ENCODE data around the gene CPVL. TPM values are rescaled to one million over a fixed set of nuclear protein-coding genes. Genes with fewer than 3 reads are reported as not detected.

Gene CPVL
- polyA plus RNA-seq, 2 of the 4 experiments (the other 2 are of a cell fraction): 0.05 TPM; not detected in 1

- CTCF ChIA-PET: no interaction called here
- Histone ChIP-seq H3K4me3 (no peak overlapping the region), H3K4me2 (no peak overlapping the region), H3K27ac (no peak overlapping the region), H3K4me1 (no peaks in the 10 kb centered on the region), H3K9me3 (no peaks in the 10 kb centered on the region)
- no peak for ATAC-seq
- TF ChIP-seq HDAC2 (IDR thresholded peaks at IDR 0.05) (no peak), MYC (IDR thresholded peaks at IDR 0.05; ENCODE audit: borderline replicate concordance, low read length) (no peak), KDM5A (IDR thresholded peaks at IDR 0.05) (no peak), HES2 (IDR thresholded peaks at IDR 0.05) (no peak), SREBF2 (IDR thresholded peaks at IDR 0.05) (no peak), ATOH8 (CRISPR knock-in tag; IDR thresholded peaks at IDR 0.05; ENCODE audit: low read depth) (no peak), FOSB (CRISPR knock-in tag; IDR thresholded peaks at IDR 0.05) (no peak), ZFP36 (IDR thresholded peaks at IDR 0.05; ENCODE audit: borderline replicate concordance, partially characterized antibody) (no peak), NFE2L2 (conservative IDR thresholded peaks at IDR 0.05; ENCODE audit: low read length) (no peak), HOXB5 (CRISPR knock-in tag; IDR thresholded peaks at IDR 0.05) (no peak), GATA3 (IDR thresholded peaks at IDR 0.05; ENCODE audit: borderline replicate concordance) (no peak)
- 89% methylated on average over 1 of the region's 6 CpGs for WGBS (ENCODE audit: missing lambda C conversion rate)
- DNase-seq (ENCODE audit: low read depth in 1 of 2, low spot score in 1 of 2): no peak
- POLR2A ChIA-PET: no interaction called here
- FAIRE-seq: no peak
Observed at GRCh38 chr7:29022291-29022988, 123.9 kb downstream of the CPVL start.

- no peak for FAIRE-seq
- TF ChIP-seq RARB (CRISPR knock-in tag; IDR thresholded peaks at IDR 0.05) (no peak), JUNB (IDR thresholded peaks at IDR 0.05) (no peak), GATA3 (IDR thresholded peaks at IDR 0.05; ENCODE audit: borderline replicate concordance) (no peak), HEYL (CRISPR knock-in tag; IDR thresholded peaks at IDR 0.05) (no peak), USF2 (IDR thresholded peaks at IDR 0.05) (no peak), BCL3 (IDR thresholded peaks at IDR 0.05) (no peak), JUN (IDR thresholded peaks at IDR 0.05) (no peak), CBX8 (IDR thresholded peaks at IDR 0.05) (no peak), MAX (IDR thresholded peaks at IDR 0.05) (no peak), ZFP36 (IDR thresholded peaks at IDR 0.05; ENCODE audit: borderline replicate concordance, partially characterized antibody) (no peak)
- H3K9me3 ChIP-seq: no peaks in the 10 kb centered on the region
- CTCF ChIA-PET: no interaction called here
- H3K4me3 ChIP-seq: no peak overlapping the region
- H3K27ac ChIP-seq: no peak overlapping the region
- no peak for DNase-seq (ENCODE audit: low read depth in 1 of 2, low spot score in 1 of 2)
- no peak overlapping the region for H3K4me2 ChIP-seq
- ATAC-seq: no peak
- POLR2A ChIA-PET: no interaction called here
- 11% methylated on average over 5 of the region's 5 CpGs for WGBS (ENCODE audit: missing lambda C conversion rate)
- no peaks in the 10 kb centered on the region for H3K4me1 ChIP-seq
Observed at GRCh38 chr7:29019896-29020295, 126.4 kb downstream of the CPVL start.

- no peak for DNase-seq (ENCODE audit: low read depth in 1 of 2, low spot score in 1 of 2)
- TF ChIP-seq CBX2 (IDR thresholded peaks at IDR 0.05; ENCODE audit: borderline replicate concordance, low read depth): no peak
- TF ChIP-seq EP300 (IDR thresholded peaks at IDR 0.05): no peak
- no peak overlapping the region for H3K4me2 ChIP-seq
- CTCF ChIA-PET: no interaction called here
- no peak for FAIRE-seq
- H3K4me3 ChIP-seq: no peak overlapping the region
- no peak for ATAC-seq
- H3K9me3 ChIP-seq: no peaks in the 10 kb centered on the region
- no peaks in the 10 kb centered on the region for H3K4me1 ChIP-seq
- POLR2A ChIA-PET: no interaction called here
- H3K27ac ChIP-seq: no peak overlapping the region
- 21% methylated on average over 6 of the region's 6 CpGs for WGBS (ENCODE audit: missing lambda C conversion rate)
Observed at GRCh38 chr7:29019387-29019786, 127.0 kb downstream of the CPVL start.

Measured in A549 (cell line).